Activated CD4-positive, alpha-beta T cell treated with anti-CD3 and anti-CD28 coated beads for 1 hour (primary cell): ENCODE data around the gene TFDP3.

Experiments
- DNase-seq: peaks from one replicate; pipeline ENCODE4 v3.0.0-alpha.2; 2020

TFDP3 gene

DNA sequence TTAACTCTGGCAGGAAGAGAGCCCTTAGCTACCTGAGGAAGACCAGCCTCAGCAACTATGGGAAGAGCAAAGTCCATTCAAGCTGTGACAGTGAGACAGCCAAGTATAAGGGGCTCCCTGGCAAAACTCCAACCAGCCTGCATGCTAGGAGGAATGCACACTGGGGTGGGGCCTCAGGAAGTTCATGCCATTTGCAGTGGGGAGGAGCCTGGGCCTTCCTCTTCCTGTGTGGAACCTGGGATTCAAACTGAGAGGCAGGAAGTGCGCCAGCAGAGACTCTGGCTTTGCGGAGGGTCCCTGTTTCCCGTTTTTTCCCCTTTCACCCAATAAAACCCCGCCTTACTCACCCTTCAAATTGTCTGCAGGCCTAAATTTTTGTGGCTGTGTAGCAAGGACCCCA lies 33.0 kb downstream of the TFDP3 start:
- DNase-seq, result no peak

DNA sequence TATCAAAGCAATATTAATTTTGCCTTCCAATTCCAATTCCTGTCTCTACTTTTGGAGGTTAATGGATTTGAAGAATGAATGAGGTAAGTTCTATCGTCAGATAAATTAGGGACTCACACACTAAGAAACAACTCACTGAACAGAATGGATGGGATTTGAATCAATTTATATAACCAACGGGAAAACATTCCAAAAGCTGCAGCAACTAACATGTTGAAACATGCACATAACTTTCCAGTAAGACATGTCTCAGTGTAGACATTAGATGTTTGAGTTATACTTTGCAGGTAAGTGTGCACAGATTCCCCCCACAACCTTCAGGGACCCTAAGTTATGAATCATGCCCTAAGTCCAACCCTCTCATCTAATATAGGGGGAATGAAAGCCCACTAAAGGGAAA lies 34.3 kb downstream of the TFDP3 start:
- DNase-seq, result no peak

DNA sequence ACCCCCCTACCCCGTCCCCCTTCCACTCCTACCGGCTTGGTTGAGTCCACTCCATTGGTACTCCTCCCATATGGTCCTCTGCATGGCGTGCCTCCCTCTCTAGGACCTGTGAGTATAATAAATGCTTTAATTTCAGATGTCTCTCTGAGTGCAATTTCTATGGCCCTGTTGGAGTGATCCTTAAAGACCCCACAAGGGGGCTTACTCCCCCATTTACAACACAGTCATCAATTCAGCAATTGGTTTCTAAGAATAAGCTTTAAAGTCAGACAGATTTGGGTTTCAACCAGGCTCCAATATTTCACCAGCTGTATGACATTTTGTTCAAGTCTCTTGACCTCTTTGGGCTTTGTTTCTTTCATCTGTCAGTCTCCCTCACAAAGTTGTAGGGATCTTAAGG lies 38.7 kb downstream of the TFDP3 start:
- DNase-seq, result no peak

DNA sequence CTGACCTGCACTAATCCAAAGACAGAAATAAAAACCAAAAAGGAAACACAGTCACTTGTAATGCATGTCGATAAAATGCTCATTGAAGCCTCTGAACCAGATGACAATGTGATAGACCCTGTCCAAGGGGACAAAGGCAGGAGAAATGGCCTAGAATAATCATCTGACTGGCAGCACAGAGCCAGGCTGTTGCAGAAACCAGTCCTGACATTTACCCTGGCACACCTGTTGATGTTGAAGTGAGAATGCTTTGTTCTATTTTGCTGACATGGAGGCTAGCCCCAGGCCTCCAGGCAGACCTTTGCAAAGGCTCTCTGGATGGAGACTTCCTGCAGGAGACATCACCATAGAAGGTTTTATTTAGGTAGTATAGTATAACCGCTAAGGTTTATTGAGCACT lies 41.0 kb downstream of the TFDP3 start:
- DNase-seq, result no peak

DNA sequence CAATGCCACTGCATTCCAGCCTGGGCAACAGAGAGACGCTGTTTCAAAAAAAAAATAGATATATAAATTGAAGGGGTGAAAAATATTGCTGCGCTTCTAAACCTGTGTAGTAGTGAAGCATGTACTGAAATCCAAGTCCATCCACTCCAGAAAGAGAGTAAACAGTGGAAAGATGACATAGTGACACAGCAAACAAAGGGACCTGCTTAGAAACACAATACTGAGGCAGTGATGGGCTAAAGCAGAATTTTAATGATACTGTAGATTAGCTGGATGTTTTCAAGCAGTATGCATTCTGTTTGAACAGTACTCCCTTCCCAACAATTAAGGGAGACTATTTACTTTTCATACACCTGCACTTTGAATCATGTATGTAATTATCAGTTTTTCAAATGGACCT lies 42.5 kb downstream of the TFDP3 start:
- DNase-seq, result no peak

DNA sequence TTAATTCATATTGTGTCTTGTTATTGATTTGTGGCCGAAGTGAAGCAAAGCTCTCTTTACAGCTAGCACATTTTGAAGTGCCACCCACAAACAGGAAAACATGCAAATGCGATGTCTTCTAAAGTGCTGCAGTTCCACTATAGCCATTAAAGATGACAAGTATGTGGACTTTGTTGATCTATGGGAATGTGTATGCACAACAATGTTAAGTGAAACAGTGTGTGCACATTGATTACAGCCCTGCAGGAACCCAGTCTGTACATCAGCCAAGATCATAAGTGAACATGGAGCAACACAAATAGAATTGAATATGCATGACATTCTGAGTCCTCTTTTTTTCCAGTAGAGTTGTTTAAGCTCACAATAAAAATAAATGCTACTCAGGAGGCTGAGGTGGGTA lies 43.0 kb downstream of the TFDP3 start:
- no peak for DNase-seq

DNA sequence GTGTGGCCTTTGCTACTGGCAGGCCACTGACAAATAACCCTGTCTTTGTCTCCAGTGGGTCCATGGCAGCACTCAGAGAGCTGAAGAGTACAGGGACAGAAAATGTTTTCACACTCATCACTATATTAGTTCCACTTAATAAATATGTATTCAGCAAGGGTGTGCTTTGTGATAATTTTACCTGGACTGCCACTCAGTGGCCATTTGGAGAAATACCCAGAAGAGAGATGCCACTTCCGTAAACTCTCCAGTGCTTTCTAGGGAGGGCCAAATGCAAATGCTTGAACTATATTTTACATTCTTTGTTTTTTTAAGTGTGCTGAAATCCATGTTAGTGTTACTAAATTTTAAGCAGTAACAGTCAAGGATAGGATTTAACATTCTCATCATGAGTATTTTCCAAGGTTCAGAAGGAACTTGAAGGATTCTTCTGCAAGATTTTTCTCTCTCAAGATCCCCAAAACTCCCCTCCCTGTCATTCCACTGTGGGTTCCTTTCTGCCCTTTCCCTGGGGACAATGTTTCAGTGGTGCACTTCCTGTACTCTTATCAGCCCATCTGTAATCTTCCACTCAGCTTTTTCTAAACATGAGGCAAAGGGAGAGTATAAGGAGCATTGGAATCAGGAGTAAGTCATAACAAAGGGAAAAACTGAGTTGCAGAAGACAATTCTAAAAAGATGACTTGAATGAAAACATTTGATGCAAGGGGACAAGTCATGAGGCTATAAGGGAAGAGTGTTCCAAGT lies 46.0 kb downstream of the TFDP3 start:
- no peak for DNase-seq
